H9 (cell line): ENCODE data around the gene MGST2. TPM values are rescaled to one million over a fixed set of nuclear protein-coding genes. Genes with fewer than 3 reads are reported as not detected.

Source experiments
- DNase-seq: peaks from one replicate; pipeline ENCODE4 v3.0.0-alpha.2; 2017
- H2AFZ ChIP-seq: one replicate; pipeline ENCODE4 v1.6.1; 2013; ENCODE audit warnings: mild to moderate bottlenecking, low read length, control low read depth, moderate library complexity
- H2AK5ac ChIP-seq: 2 replicates; pipeline ENCODE4 v1.6.1; 2013; ENCODE audit warnings: low read length, control low read depth, mixed read lengths; ENCODE audit not compliant: insufficient read length
- H2BK120ac ChIP-seq: one replicate; pipeline ENCODE4 v1.6.1; 2013; ENCODE audit warnings: low read depth, mild to moderate bottlenecking, low read length, control low read depth, inconsistent platforms; ENCODE audit not compliant: poor library complexity, severe bottlenecking
- H2BK12ac ChIP-seq: 2 replicates; pipeline ENCODE4 v1.6.1; 2013; ENCODE audit warnings: low read length, control low read depth, mixed read lengths, low read depth; ENCODE audit not compliant: insufficient read length
- H2BK15ac ChIP-seq: 2 replicates; pipeline ENCODE4 v1.6.1; 2013; ENCODE audit warnings: low read depth, low read length, control low read depth
- H2BK20ac ChIP-seq: one replicate; pipeline ENCODE4 v1.6.1; 2013; ENCODE audit warnings: low read depth, mild to moderate bottlenecking, low read length, control low read depth, inconsistent platforms; ENCODE audit not compliant: poor library complexity, severe bottlenecking
- H2BK5ac ChIP-seq: 2 replicates; pipeline ENCODE4 v1.6.1; 2013; ENCODE audit warnings: low read length, control low read depth, mixed read lengths; ENCODE audit not compliant: insufficient read length
- H3K14ac ChIP-seq: 2 replicates; pipeline ENCODE4 v1.6.1; 2013; ENCODE audit warnings: low read length, control low read depth; ENCODE audit not compliant: insufficient read depth
- H3K18ac ChIP-seq: 2 replicates; pipeline ENCODE4 v1.6.1; 2013; ENCODE audit warnings: low read depth, mild to moderate bottlenecking, mixed read lengths, low read length, control low read depth; ENCODE audit not compliant: insufficient read length
- H3K23ac ChIP-seq: 2 replicates; pipeline ENCODE4 v1.6.1; 2013; ENCODE audit warnings: low read length, control low read depth, mixed read lengths, low read depth; ENCODE audit not compliant: insufficient read length
- H3K23me2 ChIP-seq: 2 replicates; pipeline ENCODE4 v1.6.1; 2013; ENCODE audit warnings: low read depth, mild to moderate bottlenecking, mixed read lengths, low read length, control low read depth; ENCODE audit not compliant: insufficient read length, poor library complexity, severe bottlenecking
- H3K27ac ChIP-seq: 2 replicates; pipeline ENCODE4 v1.5.1; 2013; ENCODE audit warnings: low read length, control low read depth, mixed read lengths, low read depth; ENCODE audit not compliant: insufficient read length
- H3K27me3 ChIP-seq: 2 replicates; pipeline ENCODE4 v1.6.1; 2013; ENCODE audit warnings: low read length, control low read depth, inconsistent platforms; ENCODE audit not compliant: insufficient read depth
- H3K4ac ChIP-seq: 2 replicates; pipeline ENCODE4 v1.6.1; 2013; ENCODE audit warnings: low read depth, mild to moderate bottlenecking, control low read depth, inconsistent platforms, low read length, moderate library complexity
- H3K4me1 ChIP-seq: 2 replicates; pipeline ENCODE4 v1.6.1; 2013; ENCODE audit warnings: low read length, control low read depth, inconsistent platforms; ENCODE audit not compliant: insufficient read depth
- H3K4me2 ChIP-seq: 2 replicates; pipeline ENCODE4 v1.6.1; 2013; ENCODE audit warnings: low read length, control low read depth, mixed read lengths; ENCODE audit not compliant: insufficient read length, insufficient read depth
- H3K56ac ChIP-seq: 2 replicates; pipeline ENCODE4 v1.6.1; 2013; ENCODE audit warnings: low read depth, mild to moderate bottlenecking, mixed read lengths, low read length, control low read depth; ENCODE audit not compliant: insufficient read length
- H3K79me1 ChIP-seq: 2 replicates; pipeline ENCODE4 v1.6.1; 2013; ENCODE audit warnings: low read depth, mild to moderate bottlenecking, moderate library complexity, low read length, control low read depth, inconsistent platforms; ENCODE audit not compliant: insufficient read depth, poor library complexity, severe bottlenecking
- H3K79me2 ChIP-seq: 2 replicates; pipeline ENCODE4 v1.6.1; 2013; ENCODE audit warnings: low read length, control low read depth, inconsistent platforms; ENCODE audit not compliant: insufficient read depth
- H3K9ac ChIP-seq: 2 replicates; pipeline ENCODE4 v1.6.1; 2013; ENCODE audit warnings: low read length, control low read depth, mixed read lengths; ENCODE audit not compliant: insufficient read length; ENCODE audit errors: extremely low read depth
- H3K9me3 ChIP-seq: one replicate; pipeline ENCODE4 v1.6.1; 2013; ENCODE audit warnings: low read depth, low read length, inconsistent platforms; ENCODE audit not compliant: control insufficient read depth
- H3T11ph ChIP-seq: one replicate; pipeline ENCODE4 v1.6.1; 2013; ENCODE audit warnings: mild to moderate bottlenecking, low read length, control low read depth, inconsistent platforms
- H4K20me1 ChIP-seq: one replicate; pipeline ENCODE4 v1.6.1; 2013; ENCODE audit not compliant: control insufficient read depth, insufficient read length, insufficient read depth
- H4K5ac ChIP-seq: 2 replicates; pipeline ENCODE4 v1.6.1; 2013; ENCODE audit warnings: low read depth, mild to moderate bottlenecking, mixed read lengths, low read length, control low read depth; ENCODE audit not compliant: insufficient read length
- H4K8ac ChIP-seq: replicated peaks from 2 replicates; pipeline ENCODE4 v1.6.1; 2013; ENCODE audit warnings: low read length, control low read depth, mixed read lengths, low read depth; ENCODE audit not compliant: insufficient read length
- H4K91ac ChIP-seq: 2 replicates; pipeline ENCODE4 v1.6.1; 2013; ENCODE audit warnings: low read depth, mild to moderate bottlenecking, moderate library complexity, mixed read lengths, low read length, control low read depth; ENCODE audit not compliant: insufficient read length
- H3K27ac Mint-ChIP-seq, 3 experiments: 2 replicates in 2 of 3; 3 replicates in 1 of 3; pipeline ENCODE4 v1.8.0; 2020 to 2021; ENCODE audit warnings: mixed read lengths in 3 of 3, mild to moderate bottlenecking in 1 of 3, moderate library complexity in 1 of 3
- H3K27me3 Mint-ChIP-seq: 2 replicates; pipeline ENCODE4 v1.8.0; 2021; ENCODE audit warnings: low read depth, mild to moderate bottlenecking, moderate library complexity, mixed read lengths
- H3K36me3 Mint-ChIP-seq, 3 experiments: 2 replicates in 2 of 3; 3 replicates in 1 of 3; pipeline ENCODE4 v1.8.0; 2020 to 2021; ENCODE audit warnings: low read depth in 3 of 3, mixed read lengths in 3 of 3; ENCODE audit not compliant: insufficient read depth in 1 of 3
- H3K4me1 Mint-ChIP-seq, 2 experiments: 2 replicates each; pipeline ENCODE4 v1.8.0; 2020; ENCODE audit warnings: mixed read lengths in 2 of 2
- H3K4me3 Mint-ChIP-seq, 2 experiments: 2 replicates in 1 of 2; 3 replicates in 1 of 2; pipeline ENCODE4 v1.8.0; 2020 to 2021; ENCODE audit warnings: mild to moderate bottlenecking in 2 of 2, mixed read lengths in 2 of 2, moderate library complexity in 1 of 2
- H3K9me3 Mint-ChIP-seq, 2 experiments: 2 replicates in 1 of 2; 3 replicates in 1 of 2; pipeline ENCODE4 v1.8.0; 2020; ENCODE audit warnings: mild to moderate bottlenecking in 2 of 2, mixed read lengths in 2 of 2, moderate library complexity in 1 of 2
- WGBS: extraction: QIAGEN DNeasy Blood & Tissue Kit; methylation state at CpG from one replicate; pipeline ENCODE4 v1.1.7; 2013; ENCODE audit warnings: missing lambda C conversion rate, low lambda C conversion rate, mixed read lengths; ENCODE audit not compliant: insufficient read length; ENCODE audit errors: extremely low coverage; 5-methylcytosine and 5-hydroxymethylcytosine counted together
- total RNA-seq: library from RNA; stranded (reverse); gene quantifications from 2 replicates; pipeline ENCODE4 v1.2.1, GENCODE V29; 2021
- TF ChIP-seq, protein P1 (sequence below): fragments of 200-600 bp; sonication (generic); conservative IDR thresholded peaks from 3 replicates; pipeline ENCODE4 v1.8.0; 2021; ENCODE audit warnings: antibody characterized with exemption, mild to moderate bottlenecking

Gene MGST2
- total RNA-seq, 1 experiment from 2014 or later: 6.4 TPM

DNA sequence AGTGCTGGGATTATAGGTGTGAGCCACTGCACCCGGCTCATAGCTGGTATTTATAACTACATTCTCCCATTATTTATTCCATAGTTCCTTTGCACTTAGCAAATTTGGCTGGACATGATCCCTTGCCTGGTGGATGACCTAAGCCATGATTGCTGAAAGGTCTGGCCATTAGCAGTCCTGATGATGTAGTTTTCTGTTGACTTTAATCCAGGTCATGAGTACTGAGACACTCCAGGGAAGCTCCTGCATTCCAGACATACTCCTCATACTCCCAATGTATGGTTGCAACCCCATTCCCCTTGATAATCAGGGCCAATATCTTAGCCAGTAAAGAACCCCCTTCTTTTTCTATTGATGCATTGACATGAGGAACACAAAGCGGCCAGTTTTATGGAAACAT is 24.4 kb upstream of the MGST2 start:
- Histone ChIP-seq H4K5ac (no peak overlapping the region), H3K18ac (no peak overlapping the region), H2BK120ac (no peak overlapping the region), H3K4me1 (no peaks in the 10 kb centered on the region; the same call in 1 of the 2 replicates), H3K9ac (no peak overlapping the region), H4K91ac (no peak overlapping the region), H2BK5ac (no peak overlapping the region), H3K27ac (no peak overlapping the region), H3K9me3 (no peaks in the 10 kb centered on the region), H3K4ac (no peak overlapping the region), H3K4me2 (no peak overlapping the region), H3K23ac (no peak overlapping the region), H3K27me3 (no peaks in the 10 kb centered on the region), H2AFZ (no peak overlapping the region), H3T11ph (no peak overlapping the region), H2AK5ac (no peak overlapping the region), H2BK20ac (no peak overlapping the region), H3K56ac (no peak overlapping the region), H3K79me2 (no peaks in the 10 kb centered on the region), H2BK15ac (no peak overlapping the region), H4K8ac (no peak overlapping the region), H3K79me1 (no peaks in the 10 kb centered on the region), H3K23me2 (no peaks in the 10 kb centered on the region), H4K20me1 (no peaks in the 10 kb centered on the region), H3K14ac (no peak overlapping the region), H2BK12ac (no peak overlapping the region)
- WGBS: no CpG with 5 or more reads among the region's 2 CpGs
- H3K4me3 Mint-ChIP-seq: no peak overlapping the region
- H3K27me3 Mint-ChIP-seq: peaks cover 39% of the 10 kb centered on the region
- peaks cover 0 to 11% (median 8%) of the 10 kb centered on the region in 3 experiments; a peak in 6 of 7 replicates for H3K36me3 Mint-ChIP-seq
- no peak for DNase-seq
- TF ChIP-seq, protein P1, sequence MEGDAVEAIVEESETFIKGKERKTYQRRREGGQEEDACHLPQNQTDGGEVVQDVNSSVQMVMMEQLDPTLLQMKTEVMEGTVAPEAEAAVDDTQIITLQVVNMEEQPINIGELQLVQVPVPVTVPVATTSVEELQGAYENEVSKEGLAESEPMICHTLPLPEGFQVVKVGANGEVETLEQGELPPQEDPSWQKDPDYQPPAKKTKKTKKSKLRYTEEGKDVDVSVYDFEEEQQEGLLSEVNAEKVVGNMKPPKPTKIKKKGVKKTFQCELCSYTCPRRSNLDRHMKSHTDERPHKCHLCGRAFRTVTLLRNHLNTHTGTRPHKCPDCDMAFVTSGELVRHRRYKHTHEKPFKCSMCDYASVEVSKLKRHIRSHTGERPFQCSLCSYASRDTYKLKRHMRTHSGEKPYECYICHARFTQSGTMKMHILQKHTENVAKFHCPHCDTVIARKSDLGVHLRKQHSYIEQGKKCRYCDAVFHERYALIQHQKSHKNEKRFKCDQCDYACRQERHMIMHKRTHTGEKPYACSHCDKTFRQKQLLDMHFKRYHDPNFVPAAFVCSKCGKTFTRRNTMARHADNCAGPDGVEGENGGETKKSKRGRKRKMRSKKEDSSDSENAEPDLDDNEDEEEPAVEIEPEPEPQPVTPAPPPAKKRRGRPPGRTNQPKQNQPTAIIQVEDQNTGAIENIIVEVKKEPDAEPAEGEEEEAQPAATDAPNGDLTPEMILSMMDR: no peak
- H3K4me1 Mint-ChIP-seq: peaks cover 3 to 4% of the 10 kb centered on the region in 2 experiments; a peak in 2 of 4 replicates
- H3K9me3 Mint-ChIP-seq: peaks cover 9 to 12% of the 10 kb centered on the region in 2 experiments
- no peak overlapping the region for H3K27ac Mint-ChIP-seq
